ENCODE data around the gene RADIL. TPM values are rescaled to one million over a fixed set of nuclear protein-coding genes. Genes with fewer than 3 reads are reported as not detected.

Gene RADIL
- total and polyA plus RNA-seq, 4 donors = 0.25 to 15.0 (median 7.5) TPM

DNA sequence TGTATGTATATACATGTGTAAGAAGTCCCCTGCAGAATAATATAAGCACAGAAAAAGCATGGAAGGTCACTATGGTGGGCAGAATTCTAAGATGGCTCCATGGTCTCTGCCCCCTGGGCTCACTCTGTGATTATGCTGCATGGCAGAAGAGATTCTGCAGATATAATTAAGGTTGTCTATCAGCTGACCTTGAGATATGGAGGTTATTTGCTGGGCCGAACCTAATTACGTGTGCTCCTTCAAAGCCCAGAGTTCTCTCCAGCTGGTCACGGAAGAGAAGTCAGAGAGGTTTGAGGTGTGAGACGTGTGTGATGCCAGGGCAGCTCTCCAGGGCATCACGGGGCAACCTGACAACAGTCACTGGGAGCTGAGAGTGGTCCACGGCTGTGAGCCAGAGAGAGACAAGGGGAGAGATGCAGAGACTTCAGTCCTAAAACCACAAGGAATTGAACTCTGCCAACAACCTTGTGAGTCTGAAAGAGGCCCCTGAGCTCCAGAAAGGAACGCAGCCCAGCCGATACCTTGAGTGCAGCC, 33.2 kb downstream of the RADIL start:
- 89 to 90% methylated on average over 8 of the region's 8 CpGs for WGBS, 2 donors
- no peak for DNase-seq
- H3K27ac ChIP-seq (ENCODE audit: low read depth in 1 of 2, low read length in 2 of 2) = no peak overlapping the region
- no peaks in the 10 kb centered on the region for H3K36me3 ChIP-seq (ENCODE audit: control insufficient read depth in 1 of 2, insufficient read depth in 2 of 2, low read length in 1 of 2)
- no peak for ATAC-seq (ENCODE audit: low FRiP score)
- intact Hi-C loops (cut with DNase I) = no loop called here
- H3K27me3 ChIP-seq (ENCODE audit: control insufficient read depth in 1 of 2, insufficient read depth in 2 of 2, low read length in 1 of 2) = no peaks in the 10 kb centered on the region
- H3K4me3 ChIP-seq (ENCODE audit: low read length in 2 of 2) = no peak overlapping the region
- peaks cover 6% of the 10 kb centered on the region for H3K9me3 ChIP-seq (ENCODE audit: control insufficient read depth, low read length)
- no peaks in the 10 kb centered on the region for H3K4me1 ChIP-seq (ENCODE audit: control insufficient read depth in 1 of 2, insufficient read depth in 2 of 2, low read length in 2 of 2)

DNA sequence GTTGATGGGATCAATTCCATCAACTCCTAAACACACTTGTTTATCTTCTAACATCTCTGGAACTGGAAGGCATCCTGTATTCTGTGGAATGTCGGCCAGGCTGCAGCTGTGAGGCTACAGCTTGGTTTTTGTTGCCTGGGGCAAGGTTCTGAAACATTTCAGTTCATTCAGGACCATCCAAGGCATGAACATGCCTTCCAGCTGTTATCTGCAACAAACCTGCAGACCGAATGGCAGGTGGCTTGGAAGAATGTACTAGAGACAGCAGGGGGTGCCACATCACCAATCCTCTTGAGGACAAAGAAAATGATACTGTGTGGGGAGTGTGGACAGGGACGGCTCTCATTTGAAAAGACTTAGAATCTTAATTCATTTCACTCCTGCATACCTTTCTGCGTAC, 34.1 kb downstream of the RADIL start:
- Histone ChIP-seq H3K4me3 (ENCODE audit: low read length in 2 of 2) (no peak overlapping the region), H3K36me3 (ENCODE audit: control insufficient read depth in 1 of 2, insufficient read depth in 2 of 2, low read length in 1 of 2) (no peaks in the 10 kb centered on the region), H3K4me1 (ENCODE audit: control insufficient read depth in 1 of 2, insufficient read depth in 2 of 2, low read length in 2 of 2) (no peaks in the 10 kb centered on the region), H3K27ac (ENCODE audit: low read depth in 1 of 2, low read length in 2 of 2) (no peak overlapping the region), H3K27me3 (ENCODE audit: control insufficient read depth in 1 of 2, insufficient read depth in 2 of 2, low read length in 1 of 2) (no peaks in the 10 kb centered on the region), H3K9me3 (ENCODE audit: control insufficient read depth, low read length) (peaks cover 6% of the 10 kb centered on the region)
- WGBS, 2 donors = 46 to 50% methylated on average over 4 of the region's 4 CpGs
- intact Hi-C loops (cut with DNase I) = no loop called here
- no peak for ATAC-seq (ENCODE audit: low FRiP score)
- DNase-seq = no peak

DNA sequence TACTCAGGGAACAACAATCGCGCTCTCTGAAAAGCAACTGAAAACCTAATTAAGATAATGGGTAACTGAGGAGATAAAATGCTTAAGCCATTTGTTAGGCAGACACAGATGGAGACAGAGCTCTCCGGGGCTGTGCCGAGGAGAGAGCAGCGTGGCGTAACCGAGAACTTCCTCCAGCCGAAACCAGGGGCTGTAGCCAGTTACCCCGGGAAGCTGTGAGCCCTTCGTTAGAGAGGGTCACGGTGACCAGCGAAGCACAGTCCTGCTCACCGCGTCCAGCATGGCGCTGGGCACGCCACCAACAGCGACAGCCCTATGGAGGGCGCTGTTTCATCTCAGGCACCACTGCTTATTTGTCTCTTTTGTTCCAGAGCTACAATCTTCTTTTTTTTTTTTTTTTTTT, 37.8 kb downstream of the RADIL start:
- H3K4me1 ChIP-seq (ENCODE audit: control insufficient read depth in 1 of 2, insufficient read depth in 2 of 2, low read length in 2 of 2) = no peaks in the 10 kb centered on the region
- no peaks in the 10 kb centered on the region for H3K36me3 ChIP-seq (ENCODE audit: control insufficient read depth in 1 of 2, insufficient read depth in 2 of 2, low read length in 1 of 2)
- H3K27ac ChIP-seq (ENCODE audit: low read depth in 1 of 2, low read length in 2 of 2) = no peak overlapping the region
- peaks cover 3% of the 10 kb centered on the region for H3K9me3 ChIP-seq (ENCODE audit: control insufficient read depth, low read length)
- intact Hi-C loops (cut with DNase I) = no loop called here
- 45 to 47% methylated on average over 18 of the region's 18 CpGs for WGBS, 2 donors
- no peak for DNase-seq
- H3K4me3 ChIP-seq (ENCODE audit: low read length in 2 of 2) = no peak overlapping the region
- H3K27me3 ChIP-seq (ENCODE audit: control insufficient read depth in 1 of 2, insufficient read depth in 2 of 2, low read length in 1 of 2) = no peaks in the 10 kb centered on the region
- peak; percentile 55 for ATAC-seq (ENCODE audit: low FRiP score)

DNA sequence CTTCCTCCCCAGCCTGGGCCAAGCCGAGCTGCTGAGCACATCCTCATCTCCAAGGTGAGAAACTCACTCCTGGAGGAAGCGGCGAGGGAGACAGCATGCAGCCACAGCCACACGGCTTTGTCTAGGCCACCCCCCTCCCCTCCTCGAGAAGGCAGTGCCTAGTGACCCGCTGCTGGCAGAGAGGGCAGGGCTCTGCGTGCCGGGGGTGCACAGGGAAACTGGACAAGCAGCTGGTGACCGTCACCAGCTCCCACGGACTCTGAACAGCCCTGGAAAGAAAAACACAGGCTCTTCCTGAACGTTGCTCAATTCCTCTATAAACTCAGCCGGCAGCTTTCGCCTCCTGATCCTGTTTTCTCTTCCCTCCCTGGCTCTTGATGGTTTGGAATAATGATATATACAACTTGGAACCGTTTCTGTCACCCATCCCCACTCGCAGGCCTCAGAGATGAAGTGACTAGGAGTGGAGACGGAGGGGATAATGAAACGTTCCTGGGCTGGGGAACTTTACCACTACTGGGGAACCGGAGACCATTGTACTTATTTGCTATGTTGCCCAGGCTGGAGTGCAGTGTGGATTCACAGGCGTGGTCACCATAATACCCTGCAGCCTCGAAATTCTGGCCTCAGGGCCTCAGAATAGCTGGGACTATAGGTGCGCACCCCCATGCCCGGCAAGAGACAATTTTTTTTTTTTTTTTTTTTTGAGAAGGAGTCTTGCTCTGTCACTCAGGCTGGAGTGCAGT, 41.0 kb downstream of the RADIL start:
- Histone ChIP-seq H3K27me3 (ENCODE audit: control insufficient read depth in 1 of 2, insufficient read depth in 2 of 2, low read length in 1 of 2) (no peaks in the 10 kb centered on the region), H3K36me3 (ENCODE audit: control insufficient read depth in 1 of 2, insufficient read depth in 2 of 2, low read length in 1 of 2) (no peaks in the 10 kb centered on the region), H3K4me1 (ENCODE audit: control insufficient read depth in 1 of 2, insufficient read depth in 2 of 2, low read length in 2 of 2) (no peaks in the 10 kb centered on the region), H3K27ac (ENCODE audit: low read depth in 1 of 2, low read length in 2 of 2) (no peak overlapping the region), H3K4me3 (ENCODE audit: low read length in 2 of 2) (no peak overlapping the region), H3K9me3 (ENCODE audit: control insufficient read depth, low read length) (no peaks in the 10 kb centered on the region)
- WGBS, 2 donors = 59% methylated on average over 22 of the region's 22 CpGs
- ATAC-seq (ENCODE audit: low FRiP score) (no peak), DNase-seq (no peak)
- intact Hi-C loops (cut with DNase I) = no loop called here

DNA sequence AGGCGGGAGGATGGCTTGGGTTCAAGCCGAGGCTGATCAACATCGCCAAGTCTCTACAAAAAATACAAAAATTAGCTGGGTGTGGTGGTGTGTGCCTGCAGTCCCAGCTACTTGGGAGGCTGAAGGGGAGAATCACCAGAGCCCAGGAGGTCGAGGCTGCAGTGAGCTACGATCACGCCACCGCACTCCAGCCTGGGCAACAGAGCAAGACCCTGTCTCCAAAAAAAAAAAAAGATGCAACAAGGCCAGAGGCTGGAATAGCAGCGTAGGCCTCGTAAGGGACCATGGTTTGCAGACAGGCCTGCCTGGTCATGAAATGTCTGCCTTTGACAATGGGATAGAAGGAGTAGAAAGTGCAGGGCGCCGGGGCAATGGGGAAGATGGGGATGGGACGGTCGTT, 41.7 kb downstream of the RADIL start:
- ATAC-seq (ENCODE audit: low FRiP score) (no peak), DNase-seq (no peak)
- Histone ChIP-seq H3K4me3 (ENCODE audit: low read length in 2 of 2) (no peak overlapping the region), H3K27ac (ENCODE audit: low read depth in 1 of 2, low read length in 2 of 2) (no peak overlapping the region), H3K9me3 (ENCODE audit: control insufficient read depth, low read length) (no peaks in the 10 kb centered on the region), H3K27me3 (ENCODE audit: control insufficient read depth in 1 of 2, insufficient read depth in 2 of 2, low read length in 1 of 2) (no peaks in the 10 kb centered on the region), H3K4me1 (ENCODE audit: control insufficient read depth in 1 of 2, insufficient read depth in 2 of 2, low read length in 2 of 2) (no peaks in the 10 kb centered on the region), H3K36me3 (ENCODE audit: control insufficient read depth in 1 of 2, insufficient read depth in 2 of 2, low read length in 1 of 2) (no peaks in the 10 kb centered on the region)
- intact Hi-C loops (cut with DNase I) = no loop called here
- WGBS, 2 donors = 93 to 94% methylated on average over 13 of the region's 13 CpGs

DNA sequence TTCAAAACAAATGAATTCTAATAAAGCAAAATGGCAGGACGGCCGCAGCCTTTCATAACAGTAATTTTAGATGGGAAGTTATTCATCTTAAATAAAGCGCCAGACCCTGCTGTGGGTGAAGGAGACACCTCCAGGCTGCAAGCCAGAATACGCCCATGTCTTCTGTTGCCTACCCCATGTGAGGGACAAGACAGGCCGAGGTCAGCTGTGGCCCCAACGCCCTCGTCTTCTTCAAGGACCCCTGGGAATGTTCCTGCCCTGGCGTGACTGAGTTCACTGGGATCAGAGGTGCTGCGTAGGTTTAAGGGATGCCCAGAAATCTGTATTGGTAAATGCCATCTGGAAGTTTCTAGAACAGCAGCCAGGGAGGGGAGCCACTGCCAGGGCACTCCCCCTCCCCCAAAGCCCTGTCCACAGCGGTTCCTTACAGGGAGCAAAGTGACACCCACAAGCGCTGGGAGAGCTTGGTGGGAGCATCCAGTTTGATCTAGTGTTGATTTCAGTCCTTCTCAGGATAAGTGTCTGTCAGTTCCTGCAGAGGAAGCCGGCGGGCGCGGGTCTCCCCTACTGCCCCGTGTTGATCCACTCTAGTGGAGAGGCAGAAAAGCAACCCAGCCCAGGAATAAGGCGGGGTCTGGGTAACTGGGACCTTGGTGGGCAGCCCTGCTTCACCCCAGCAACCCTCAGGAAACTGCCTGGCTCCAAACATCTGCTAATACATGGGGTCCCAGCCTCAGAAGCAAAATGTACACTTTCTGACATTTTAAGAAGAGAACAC, 42.3 kb downstream of the RADIL start:
- Histone ChIP-seq H3K4me3 (ENCODE audit: low read length in 2 of 2) (no peak overlapping the region), H3K9me3 (ENCODE audit: control insufficient read depth, low read length) (no peaks in the 10 kb centered on the region)

GRCh38 chr7:4840079-4840501, 43.4 kb downstream of the RADIL start:
- no peak for ATAC-seq (ENCODE audit: low FRiP score)
- no peak overlapping the region for H3K4me3 ChIP-seq (ENCODE audit: low read length in 2 of 2)

More for the DNA sequence above, 42.3 kb downstream of the RADIL start:
- WGBS, 2 donors = 95 to 97% methylated on average over 17 of the region's 17 CpGs
- ATAC-seq (ENCODE audit: low FRiP score) (no peak), DNase-seq (no peak)
- Histone ChIP-seq H3K36me3 (ENCODE audit: control insufficient read depth in 1 of 2, insufficient read depth in 2 of 2, low read length in 1 of 2) (no peaks in the 10 kb centered on the region), H3K4me1 (ENCODE audit: control insufficient read depth in 1 of 2, insufficient read depth in 2 of 2, low read length in 2 of 2) (no peaks in the 10 kb centered on the region), H3K27me3 (ENCODE audit: control insufficient read depth in 1 of 2, insufficient read depth in 2 of 2, low read length in 1 of 2) (no peaks in the 10 kb centered on the region), H3K27ac (ENCODE audit: low read depth in 1 of 2, low read length in 2 of 2) (no peak overlapping the region)
- intact Hi-C loops (cut with DNase I) = no loop called here

GRCh38 chr7:4838626-4839334, 44.7 kb downstream of the RADIL start:
- no peaks in the 10 kb centered on the region for H3K9me3 ChIP-seq (ENCODE audit: control insufficient read depth, low read length)
- H3K4me3 ChIP-seq (ENCODE audit: low read length in 2 of 2) = no peak overlapping the region
- H3K27ac ChIP-seq (ENCODE audit: low read depth in 1 of 2, low read length in 2 of 2) = no peak overlapping the region
- DNase-seq (no peak), ATAC-seq (ENCODE audit: low FRiP score) (no peak)
- no peaks in the 10 kb centered on the region for H3K36me3 ChIP-seq (ENCODE audit: control insufficient read depth in 1 of 2, insufficient read depth in 2 of 2, low read length in 1 of 2)
- no peaks in the 10 kb centered on the region for H3K4me1 ChIP-seq (ENCODE audit: control insufficient read depth in 1 of 2, insufficient read depth in 2 of 2, low read length in 2 of 2)
- intact Hi-C loops (cut with DNase I) = no loop called here
- no peaks in the 10 kb centered on the region for H3K27me3 ChIP-seq (ENCODE audit: control insufficient read depth in 1 of 2, insufficient read depth in 2 of 2, low read length in 1 of 2)
- 93 to 94% methylated on average over 21 of the region's 21 CpGs for WGBS, 2 donors

More at GRCh38 chr7:4840079-4840501, 43.4 kb downstream of the RADIL start:
- H3K27me3 ChIP-seq (ENCODE audit: control insufficient read depth in 1 of 2, insufficient read depth in 2 of 2, low read length in 1 of 2) = no peaks in the 10 kb centered on the region
- H3K4me1 ChIP-seq (ENCODE audit: control insufficient read depth in 1 of 2, insufficient read depth in 2 of 2, low read length in 2 of 2) = no peaks in the 10 kb centered on the region
- WGBS, 2 donors = 88 to 90% methylated on average over 16 of the region's 16 CpGs
- DNase-seq = no peak
- no peaks in the 10 kb centered on the region for H3K9me3 ChIP-seq (ENCODE audit: control insufficient read depth, low read length)
- intact Hi-C loops (cut with DNase I) = no loop called here
- no peaks in the 10 kb centered on the region for H3K36me3 ChIP-seq (ENCODE audit: control insufficient read depth in 1 of 2, insufficient read depth in 2 of 2, low read length in 1 of 2)
- no peak overlapping the region for H3K27ac ChIP-seq (ENCODE audit: low read depth in 1 of 2, low read length in 2 of 2)

All from aorta (tissue), 5 donors.